Psoas muscle (tissue), 8 donors: ENCODE results near the gene BIVM. TPM values are rescaled to one million over a fixed set of nuclear protein-coding genes. Genes with fewer than 3 reads are reported as not detected.

Experiments used
- ATAC-seq, 4 donors: fragments of 200-7000 bp; cut with Tn5 transposase; one replicate each; pipeline ENCODE4 v1.9.1; 2020; ENCODE audit warnings: moderate library complexity in 3 of 4, mild to moderate bottlenecking in 2 of 4
- DNase-seq, 2 donors: peaks; one replicate each; pipeline ENCODE4 v3.0.0-alpha.2; 2020
- H3K27ac ChIP-seq: fragments of 200-600 bp; one replicate; pipeline ENCODE4 v1.8.0; 2022
- H3K27me3 ChIP-seq, 3 donors: fragments of 200-600 bp in 1 of 3; one replicate each; pipeline versions ENCODE4 v1.6.1 to v1.8.0; 2013 to 2022; ENCODE audit warnings: low read length in 2 of 3, mild to moderate bottlenecking in 2 of 3, moderate library complexity in 1 of 3; ENCODE audit not compliant: insufficient read depth in 3 of 3
- H3K36me3 ChIP-seq, 2 donors: fragments of 200-600 bp in 1 of 2; one replicate each; pipeline versions ENCODE4 v1.6.1 to v1.8.0; 2013 to 2022; ENCODE audit warnings: low read depth in 1 of 2, mild to moderate bottlenecking in 1 of 2, moderate library complexity in 1 of 2; ENCODE audit not compliant: insufficient read depth in 1 of 2
- H3K4me1 ChIP-seq: fragments of 200-600 bp; one replicate; pipeline ENCODE4 v1.8.0; 2022
- H3K4me3 ChIP-seq: fragments of 200-600 bp; one replicate; pipeline ENCODE4 v1.8.0; 2022; ENCODE audit warnings: mild to moderate bottlenecking
- H3K9me3 ChIP-seq: fragments of 200-600 bp; one replicate; pipeline ENCODE4 v1.8.0; 2022
- WGBS, 3 donors: extraction: QIAGEN DNeasy Blood & Tissue Kit; methylation state at CpG; one replicate each; pipeline versions ENCODE4 v1.1.6 to v1.1.7; 2013; 5-methylcytosine and 5-hydroxymethylcytosine counted together
- intact Hi-C, 2 donors: fragments of 100-400 bp; cut with DNase I; formaldehyde crosslinking; loops; one replicate each; pipeline versions ENCODE4 v1.11.0 to v1.14.2; 2022
- polyA plus RNA-seq, 3 donors: library from polyadenylated mRNA; stranded (reverse); fragments of 200-250 nt; gene quantifications; one replicate each; pipeline ENCODE4 v1.2.3, GENCODE V29; 2013
- total RNA-seq, 4 donors: library from RNA; stranded (reverse); fragmentation: NEBNext Ultra II Directional in 2 of 4; extraction: Animal tissue kit (Norgen Biotek cat#: 25700) in 2 of 4; gene quantifications; one replicate each; pipeline versions ENCODE4 v1.2.1 to v1.2.4, GENCODE V29; 2021 to 2023
- TF ChIP-seq, protein P1 (sequence below): fragments of 200-600 bp; IDR thresholded peaks from one replicate; pipeline ENCODE4 v1.8.0; 2022; ENCODE audit warnings: antibody characterized with exemption
- donor health status: healthy with polysubstance abuse.
- donor health status: DM: no; HTN: no; CAD: no; lungs with moderate emphysema.
- donor health status: Bipolar disorder and iron deficiency.
- donor health status: healthy.
- donor health status: DM: yes; HTN: yes; CAD: no.
- donor health status: DM: no; HTN: no; CAD: no.
- donor health status: DM: no; HTN: no; CAD: no.
- donor health status: DM: yes; HTN: yes; CAD: no.

Gene BIVM
- total and polyA plus RNA-seq, 7 donors, result 7.9 to 24.6 (median 17.2) TPM

DNA sequence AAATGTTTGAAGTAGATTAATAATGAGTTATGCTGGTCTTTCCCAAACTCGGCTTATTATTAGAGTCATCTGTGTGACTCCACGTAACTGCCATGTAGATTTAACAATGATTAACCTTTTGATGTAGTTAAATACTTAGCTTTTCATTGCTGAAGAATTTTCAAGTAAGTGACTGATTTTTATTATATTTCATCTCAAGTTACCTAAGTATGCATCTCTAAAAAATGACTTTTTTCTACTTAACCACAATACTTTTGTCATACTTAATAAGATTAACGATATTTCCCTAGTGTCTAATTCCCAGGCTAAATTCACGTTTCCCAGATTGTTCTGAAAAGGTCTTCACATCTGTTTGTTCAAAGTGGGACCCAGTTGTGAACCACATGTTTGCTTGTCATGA is 17.8 kb downstream of the BIVM start:
- TF ChIP-seq, protein P1, sequence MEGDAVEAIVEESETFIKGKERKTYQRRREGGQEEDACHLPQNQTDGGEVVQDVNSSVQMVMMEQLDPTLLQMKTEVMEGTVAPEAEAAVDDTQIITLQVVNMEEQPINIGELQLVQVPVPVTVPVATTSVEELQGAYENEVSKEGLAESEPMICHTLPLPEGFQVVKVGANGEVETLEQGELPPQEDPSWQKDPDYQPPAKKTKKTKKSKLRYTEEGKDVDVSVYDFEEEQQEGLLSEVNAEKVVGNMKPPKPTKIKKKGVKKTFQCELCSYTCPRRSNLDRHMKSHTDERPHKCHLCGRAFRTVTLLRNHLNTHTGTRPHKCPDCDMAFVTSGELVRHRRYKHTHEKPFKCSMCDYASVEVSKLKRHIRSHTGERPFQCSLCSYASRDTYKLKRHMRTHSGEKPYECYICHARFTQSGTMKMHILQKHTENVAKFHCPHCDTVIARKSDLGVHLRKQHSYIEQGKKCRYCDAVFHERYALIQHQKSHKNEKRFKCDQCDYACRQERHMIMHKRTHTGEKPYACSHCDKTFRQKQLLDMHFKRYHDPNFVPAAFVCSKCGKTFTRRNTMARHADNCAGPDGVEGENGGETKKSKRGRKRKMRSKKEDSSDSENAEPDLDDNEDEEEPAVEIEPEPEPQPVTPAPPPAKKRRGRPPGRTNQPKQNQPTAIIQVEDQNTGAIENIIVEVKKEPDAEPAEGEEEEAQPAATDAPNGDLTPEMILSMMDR, result no peak
- WGBS, 3 donors, result 79 to 82% (median 80%) methylated on average over 4 of the region's 4 CpGs

DNA sequence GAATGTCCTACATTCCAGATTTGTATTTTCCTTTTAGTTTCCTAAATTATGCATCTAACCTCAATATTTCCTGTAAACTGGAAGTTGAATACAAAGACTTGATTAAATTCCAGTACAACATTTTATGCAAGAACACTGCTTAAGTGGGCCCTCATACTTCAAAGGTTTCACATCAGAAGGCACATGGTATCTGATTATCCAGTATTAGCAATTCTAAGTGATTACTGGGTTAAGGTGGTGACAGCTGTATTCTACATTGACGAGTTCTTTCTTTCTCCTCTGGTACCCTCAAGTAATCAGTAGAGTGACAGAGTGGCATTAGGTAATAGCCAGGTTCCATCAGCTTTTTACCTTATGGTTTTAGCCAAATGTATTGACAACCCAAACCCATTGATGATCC is 18.3 kb downstream of the BIVM start:
- 85 to 97% (median 97%) methylated on average over 1 of the region's 1 CpG for WGBS, 3 donors
- H3K36me3 ChIP-seq, result peaks cover 11 to 68% of the 10 kb centered on the region in 2 donors
- intact Hi-C loops, result no loop called here

More for the DNA sequence above, 17.8 kb downstream of the BIVM start:
- peaks cover 5 to 62% of the 10 kb centered on the region in 2 donors for H3K36me3 ChIP-seq
- peaks cover 15% of the 10 kb centered on the region for H3K4me1 ChIP-seq
- intact Hi-C loops, result no loop called here
- H3K9me3 ChIP-seq, result no peaks in the 10 kb centered on the region
- DNase-seq, result no peak
- no peaks in the 10 kb centered on the region for H3K27me3 ChIP-seq
- H3K4me3 ChIP-seq, result no peak overlapping the region
- ATAC-seq, result no peak
- no peak overlapping the region for H3K27ac ChIP-seq

DNA sequence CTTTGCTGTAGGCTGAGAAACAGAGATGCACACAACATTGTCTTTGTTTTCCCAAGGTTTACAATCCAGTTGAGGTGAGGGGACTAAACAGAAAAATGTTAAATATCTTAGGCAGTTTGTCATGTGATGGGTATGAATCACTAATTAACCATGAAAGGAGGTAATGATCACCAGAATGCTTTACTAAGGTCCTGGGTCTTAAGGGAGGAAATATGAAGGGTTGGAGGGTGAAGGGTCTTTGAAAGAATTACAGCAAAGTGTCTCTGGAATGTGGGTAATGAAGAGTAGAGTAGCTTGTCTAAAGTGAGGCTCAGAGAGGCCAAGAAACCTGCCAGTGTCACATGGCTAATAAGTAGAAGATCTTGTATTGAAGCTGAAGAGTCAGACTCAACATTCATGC is 19.0 kb downstream of the BIVM start:
- H3K4me1 ChIP-seq, result peaks cover 10% of the 10 kb centered on the region
- H3K27ac ChIP-seq, result no peak overlapping the region
- intact Hi-C loops, result no loop called here
- no peak for ATAC-seq
- H3K4me3 ChIP-seq, result no peak overlapping the region
- TF ChIP-seq, protein P1, result no peak
- no peaks in the 10 kb centered on the region for H3K27me3 ChIP-seq
- DNase-seq, result no peak
- peaks cover 12 to 74% of the 10 kb centered on the region in 2 donors for H3K36me3 ChIP-seq
- H3K9me3 ChIP-seq, result no peaks in the 10 kb centered on the region

More for the DNA sequence above, 18.3 kb downstream of the BIVM start:
- TF ChIP-seq, protein P1, result no peak
- Histone ChIP-seq H3K27me3 (no peaks in the 10 kb centered on the region), H3K9me3 (no peaks in the 10 kb centered on the region), H3K27ac (no peak overlapping the region), H3K4me1 (peaks cover 15% of the 10 kb centered on the region), H3K4me3 (no peak overlapping the region)
- ATAC-seq (no peak), DNase-seq (no peak)

DNA sequence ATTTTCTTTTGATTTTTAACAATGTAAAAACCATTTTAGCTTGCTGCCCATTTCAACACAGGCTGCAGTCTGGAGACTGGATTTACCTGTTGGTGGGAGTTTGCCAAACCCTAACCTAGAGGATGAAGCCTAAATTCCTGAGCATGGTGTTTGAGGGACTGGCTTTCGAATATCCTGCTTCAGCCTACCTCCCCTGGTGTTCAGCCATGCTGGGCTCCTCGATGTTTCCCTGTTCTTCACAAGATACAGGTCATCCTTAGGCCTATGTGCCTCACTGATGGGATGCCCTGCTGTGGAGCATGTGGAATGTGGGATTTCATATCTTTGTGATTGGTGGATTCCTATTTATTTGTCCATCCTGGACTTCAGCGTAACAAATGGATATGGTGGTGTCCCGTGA is 26.5 kb downstream of the BIVM start:
- Histone ChIP-seq H3K36me3 (peaks cover 18 to 86% of the 10 kb centered on the region in 2 donors), H3K27me3 (no peaks in the 10 kb centered on the region), H3K4me3 (no peak overlapping the region), H3K4me1 (no peaks in the 10 kb centered on the region), H3K27ac (no peak overlapping the region), H3K9me3 (no peaks in the 10 kb centered on the region)
- intact Hi-C loops, result no loop called here
- DNase-seq, result no peak
- TF ChIP-seq, protein P1, result no peak
- 92 to 93% (median 93%) methylated on average over 4 of the region's 4 CpGs for WGBS, 3 donors
- no peak for ATAC-seq
